Suprapubic skin (tissue), 4 donors: ENCODE measurements around the gene DCDC2.

Source experiments
- EP300 ChIP-seq: sonication (generic); formaldehyde crosslinking; IDR thresholded peaks from one replicate; pipeline ENCODE4 v1.6.1; 2017; ENCODE audit warnings: antibody characterized with exemption
- POLR2A ChIP-seq, 2 donors: fragments of 450-650 bp; IDR thresholded peaks; one replicate each; pipeline ENCODE4 v1.6.1; 2017; ENCODE audit warnings: antibody characterized with exemption in 2 of 2, mild to moderate bottlenecking in 2 of 2, moderate library complexity in 2 of 2
- POLR2AphosphoS5 ChIP-seq, 3 donors: sonication (generic); formaldehyde crosslinking; IDR thresholded peaks; one replicate each; pipeline ENCODE4 v1.6.1; 2017; ENCODE audit warnings: antibody characterized with exemption in 3 of 3
- TF ChIP-seq, protein P1 (sequence below), 2 donors: fragments of 200-600 bp in 1 of 2; fragments of 450-650 bp in 1 of 2; sonication (generic) in 1 of 2; IDR thresholded peaks; one replicate each; pipeline ENCODE4 v1.5.1; 2016 to 2019; ENCODE audit warnings: antibody characterized with exemption in 2 of 2, mild to moderate bottlenecking in 1 of 2, moderate library complexity in 1 of 2

DNA sequence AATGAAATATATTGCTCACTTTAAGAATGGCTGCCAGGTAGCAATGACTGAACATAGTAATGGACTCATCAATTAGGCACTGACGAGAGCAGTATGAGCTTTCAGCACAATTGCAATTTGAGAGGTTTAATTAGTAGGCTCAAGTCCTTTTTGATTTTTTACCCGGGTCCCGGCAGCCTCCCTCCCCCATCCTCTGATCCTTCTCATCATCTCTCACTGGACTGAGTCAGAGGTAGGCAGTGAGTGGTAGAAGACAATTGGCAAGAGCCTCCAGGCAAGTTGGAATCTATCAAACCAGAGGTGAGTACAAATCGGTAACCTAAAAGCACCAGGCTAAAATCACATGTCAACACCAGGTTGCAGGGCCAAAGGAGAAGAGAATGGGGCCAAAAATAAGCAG lies 107.9 kb downstream of the DCDC2 start:
- TF ChIP-seq, protein P1, sequence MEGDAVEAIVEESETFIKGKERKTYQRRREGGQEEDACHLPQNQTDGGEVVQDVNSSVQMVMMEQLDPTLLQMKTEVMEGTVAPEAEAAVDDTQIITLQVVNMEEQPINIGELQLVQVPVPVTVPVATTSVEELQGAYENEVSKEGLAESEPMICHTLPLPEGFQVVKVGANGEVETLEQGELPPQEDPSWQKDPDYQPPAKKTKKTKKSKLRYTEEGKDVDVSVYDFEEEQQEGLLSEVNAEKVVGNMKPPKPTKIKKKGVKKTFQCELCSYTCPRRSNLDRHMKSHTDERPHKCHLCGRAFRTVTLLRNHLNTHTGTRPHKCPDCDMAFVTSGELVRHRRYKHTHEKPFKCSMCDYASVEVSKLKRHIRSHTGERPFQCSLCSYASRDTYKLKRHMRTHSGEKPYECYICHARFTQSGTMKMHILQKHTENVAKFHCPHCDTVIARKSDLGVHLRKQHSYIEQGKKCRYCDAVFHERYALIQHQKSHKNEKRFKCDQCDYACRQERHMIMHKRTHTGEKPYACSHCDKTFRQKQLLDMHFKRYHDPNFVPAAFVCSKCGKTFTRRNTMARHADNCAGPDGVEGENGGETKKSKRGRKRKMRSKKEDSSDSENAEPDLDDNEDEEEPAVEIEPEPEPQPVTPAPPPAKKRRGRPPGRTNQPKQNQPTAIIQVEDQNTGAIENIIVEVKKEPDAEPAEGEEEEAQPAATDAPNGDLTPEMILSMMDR (IDR thresholded peaks at IDR 0.05) = no peak
- TF ChIP-seq POLR2A (IDR thresholded peaks at IDR 0.05) = no peak
- no peak for TF ChIP-seq POLR2AphosphoS5 (IDR thresholded peaks at IDR 0.05)
- TF ChIP-seq EP300 = no peak
